Fibroblast of lung (primary cell): ENCODE data around the gene MYRF. TPM values are rescaled to one million over a fixed set of nuclear protein-coding genes. Genes with fewer than 3 reads are reported as not detected.

Experiments
- DNase-seq, 2 donors: peaks; one replicate each; pipeline versions ENCODE4 v3.0.0 to v3.0.0-alpha.2; 2010; ENCODE audit warnings: low read depth in 2 of 2
- H2AFZ ChIP-seq: 2 replicates; pipeline ENCODE4 v1.5.1; 2012; ENCODE audit warnings: low read length, control low read depth, inconsistent platforms
- H3K27ac ChIP-seq: 2 replicates; pipeline ENCODE4 v1.5.1; 2011; ENCODE audit warnings: low read length, control low read depth; ENCODE audit not compliant: insufficient read depth
- H3K27me3 ChIP-seq: 2 replicates; pipeline ENCODE4 v1.5.1; 2011; ENCODE audit warnings: mild to moderate bottlenecking, low read length; ENCODE audit not compliant: control insufficient read depth, insufficient read depth
- H3K36me3 ChIP-seq: 2 replicates; pipeline ENCODE4 v1.5.1; 2011; ENCODE audit warnings: low read length; ENCODE audit not compliant: control insufficient read depth, insufficient read depth
- H3K4me1 ChIP-seq: 2 replicates; pipeline ENCODE4 v1.5.1; 2011; ENCODE audit warnings: low read length; ENCODE audit not compliant: control insufficient read depth, insufficient read depth; ENCODE audit errors: extremely low read depth
- H3K4me2 ChIP-seq: 2 replicates; pipeline ENCODE4 v1.5.1; 2011; ENCODE audit warnings: low read length, control low read depth; ENCODE audit not compliant: insufficient read depth; ENCODE audit errors: extremely low read depth
- H3K4me3 ChIP-seq, 4 experiments: fragments of 200-600 bp in 1 of 4; sonication (generic) in 1 of 4; replicated peaks in 1 of 4; 2 replicates each; pipeline ENCODE4 v1.5.1; 2011 to 2016; ENCODE audit warnings: low read length in 4 of 4, low read depth in 3 of 4, mild to moderate bottlenecking in 3 of 4, control low read depth in 2 of 4, inconsistent platforms in 1 of 4, mixed read lengths in 1 of 4; ENCODE audit not compliant: insufficient read depth in 1 of 4; ENCODE audit errors: control extremely low read depth in 1 of 4
- H3K79me2 ChIP-seq: 2 replicates; pipeline ENCODE4 v1.5.1; 2012; ENCODE audit warnings: mild to moderate bottlenecking, low read length, inconsistent platforms; ENCODE audit not compliant: control insufficient read depth, insufficient read depth
- H3K9ac ChIP-seq: 2 replicates; pipeline ENCODE4 v1.5.1; 2011; ENCODE audit warnings: mild to moderate bottlenecking, low read length, control low read depth; ENCODE audit not compliant: insufficient read depth
- H3K9me3 ChIP-seq: 2 replicates; pipeline ENCODE4 v1.5.1; 2012; ENCODE audit warnings: low read depth, low read length; ENCODE audit not compliant: control insufficient read depth, insufficient read depth
- H4K20me1 ChIP-seq: 2 replicates; pipeline ENCODE4 v1.5.1; 2011; ENCODE audit warnings: low read length; ENCODE audit not compliant: control insufficient read depth, insufficient read depth; ENCODE audit errors: extremely low read depth
- CTCF ChIP-seq, 2 donors: IDR thresholded peaks in 1 of 2; conservative IDR thresholded peaks in 1 of 2; 1 replicate in 1 of 2; 2 replicates in 1 of 2; pipeline ENCODE4 v1.5.1; 2011 to 2012; ENCODE audit warnings: low read length in 2 of 2, control low read depth in 1 of 2, inconsistent platforms in 1 of 2, low read depth in 1 of 2, mild to moderate bottlenecking in 1 of 2
- EZH2 ChIP-seq: IDR thresholded peaks from 2 replicates; pipeline ENCODE4 v1.5.1; 2012; ENCODE audit warnings: low read length, control low read depth, mild to moderate bottlenecking; ENCODE audit errors: missing control alignments
- polyA plus RNA-seq, 2 donors: library from polyadenylated mRNA; depleted of rRNA in 1 of 2; stranded (reverse) in 1 of 2; unstranded in 1 of 2; fragments of >200 nt; gene quantifications; 2 replicates each; pipeline ENCODE4 v1.2.1, GENCODE V29; 2011 to 2012; ENCODE audit warnings: missing spikeins in 1 of 2
- total RNA-seq: library from RNA; depleted of rRNA; stranded (reverse); fragments of >200 nt; gene quantifications from 2 replicates; pipeline ENCODE4 v1.2.1, GENCODE V29; 2014

Gene MYRF
- total and polyA plus RNA-seq, 2 donors (not counting 1 experiment from before 2014, with no cell fraction given) = 0.10 to 0.17 TPM

GRCh38 chr11:61784506-61784805 lies 32.0 kb downstream of the MYRF start:
- no peak overlapping the region for H3K4me2 ChIP-seq
- no peak for DNase-seq
- H2AFZ ChIP-seq = no peak overlapping the region
- H3K27me3 ChIP-seq = no peaks in the 10 kb centered on the region
- no peaks in the 10 kb centered on the region for H3K79me2 ChIP-seq
- no peaks in the 10 kb centered on the region for H4K20me1 ChIP-seq
- no peak overlapping the region for H3K4me3 ChIP-seq
- no peak overlapping the region for H3K27ac ChIP-seq
- TF ChIP-seq EZH2 (no peak), CTCF (conservative IDR thresholded peaks at IDR 0.05 in 1 of 2, IDR thresholded peaks at IDR 0.05 in 1 of 2; ENCODE audit: low read depth in 1 of 2, low read length in 2 of 2) (no peak)
- H3K36me3 ChIP-seq = peaks cover 5% of the 10 kb centered on the region
- no peaks in the 10 kb centered on the region for H3K4me1 ChIP-seq
- H3K9me3 ChIP-seq = no peaks in the 10 kb centered on the region
- no peak overlapping the region for H3K9ac ChIP-seq

DNA sequence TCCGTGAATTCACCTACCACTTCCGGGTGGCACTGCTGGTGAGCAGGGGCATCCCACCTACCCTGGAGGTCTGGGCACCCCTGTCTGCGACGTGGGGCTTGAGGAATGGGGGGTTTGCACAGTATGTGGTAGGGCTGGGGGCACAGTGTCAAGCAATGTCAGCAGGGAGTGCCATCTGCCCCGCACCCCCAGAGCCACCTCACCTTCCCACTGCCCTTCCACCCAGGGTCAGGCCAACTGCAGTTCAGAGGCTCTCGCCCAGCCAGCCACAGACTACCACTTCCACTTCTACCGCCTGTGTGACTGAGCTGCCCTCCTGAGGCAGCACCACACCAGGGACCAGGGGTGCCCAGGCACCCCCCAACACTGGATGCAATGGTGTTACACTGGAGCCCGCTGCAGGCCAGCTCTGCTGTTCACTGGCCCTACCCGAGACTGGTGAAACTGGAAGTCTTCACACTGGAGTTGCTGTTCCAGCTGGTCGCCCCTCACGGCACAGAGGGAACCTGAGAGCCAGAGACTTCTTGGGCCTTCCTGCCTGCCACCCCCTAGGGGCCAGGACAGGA lies 33.5 kb downstream of the MYRF start:
- H3K36me3 ChIP-seq = peaks cover 11% of the 10 kb centered on the region

GRCh38 chr11:61787928-61788491 lies 35.6 kb downstream of the MYRF start:
- peak; percentile 46 to 53 for TF ChIP-seq CTCF (conservative IDR thresholded peaks at IDR 0.05 in 1 of 2, IDR thresholded peaks at IDR 0.05 in 1 of 2; ENCODE audit: low read depth in 1 of 2, low read length in 2 of 2)
- TF ChIP-seq EZH2 = no peak
- H4K20me1 ChIP-seq = no peaks in the 10 kb centered on the region
- H3K36me3 ChIP-seq = peaks cover 11% of the 10 kb centered on the region
- H3K4me1 ChIP-seq = no peaks in the 10 kb centered on the region
- H3K4me3 ChIP-seq = no peak overlapping the region
- no peaks in the 10 kb centered on the region for H3K27me3 ChIP-seq
- peak; percentile 50 to 62 for DNase-seq
- no peak overlapping the region for H3K27ac ChIP-seq
- no peak overlapping the region for H2AFZ ChIP-seq
- no peak overlapping the region for H3K9ac ChIP-seq
- H3K4me2 ChIP-seq = no peak overlapping the region
- H3K79me2 ChIP-seq = peaks cover 22% of the 10 kb centered on the region
- no peaks in the 10 kb centered on the region for H3K9me3 ChIP-seq

More for the DNA sequence above, 33.5 kb downstream of the MYRF start:
- Histone ChIP-seq H3K27me3 (no peaks in the 10 kb centered on the region), H3K27ac (no peak overlapping the region), H3K4me1 (no peaks in the 10 kb centered on the region), H3K9ac (no peak overlapping the region), H3K79me2 (peaks cover 8% of the 10 kb centered on the region), H2AFZ (no peak overlapping the region), H4K20me1 (no peaks in the 10 kb centered on the region), H3K4me2 (no peak overlapping the region), H3K4me3 (no peak overlapping the region), H3K9me3 (no peaks in the 10 kb centered on the region)
- DNase-seq = no peak
- no peak for TF ChIP-seq CTCF (conservative IDR thresholded peaks at IDR 0.05 in 1 of 2, IDR thresholded peaks at IDR 0.05 in 1 of 2; ENCODE audit: low read depth in 1 of 2, low read length in 2 of 2)
- TF ChIP-seq EZH2 = no peak
